Mucosa of gallbladder (tissue), 1 donor: ENCODE results near the gene STK10. TPM values are rescaled to one million over a fixed set of nuclear protein-coding genes. Genes with fewer than 3 reads are reported as not detected.
"Not testable (repeated sequence)": the region's sequence is repeated elsewhere in the genome, so short reads cannot be mapped to it uniquely, and the experiment has no call there.

ENCODE experiments used
- DNase-seq: peaks from one replicate; pipeline ENCODE4 v3.0.0-alpha.2; 2020; ENCODE audit warnings: low spot score
- total RNA-seq: library from RNA; stranded (reverse); gene quantifications from one replicate; pipeline ENCODE4 v1.2.1, GENCODE V29; 2021
- donor health status: DM: no; HTN: no; CAD: no.

Gene STK10
- total RNA-seq, 1 donor from 2014 or later: 45.1 TPM

DNA sequence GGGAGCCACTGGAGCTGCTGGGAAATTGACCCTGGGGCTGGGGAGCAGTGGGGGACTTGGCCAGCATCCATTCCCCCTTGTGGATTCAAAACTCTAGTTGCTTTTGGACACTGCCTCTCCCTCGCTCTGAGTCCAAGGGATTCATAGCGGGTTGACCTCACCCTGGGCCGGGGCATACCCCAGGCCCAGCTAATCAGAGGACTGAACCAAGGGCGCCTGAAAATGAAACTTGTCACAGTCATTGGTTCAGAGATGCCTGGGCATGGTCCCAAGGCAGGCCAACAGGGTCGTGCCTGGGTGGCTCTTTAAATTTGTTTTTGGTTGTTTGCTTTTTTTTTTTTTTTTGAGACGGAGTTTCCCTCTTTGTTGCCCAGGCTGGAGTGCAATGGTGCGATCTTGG is 22.6 kb downstream of the STK10 start:
- no peak for DNase-seq

- no peak for DNase-seq
These were observed 23.2 kb downstream of the STK10 start for GRCh38 chr5:172164769-172165212.

DNA sequence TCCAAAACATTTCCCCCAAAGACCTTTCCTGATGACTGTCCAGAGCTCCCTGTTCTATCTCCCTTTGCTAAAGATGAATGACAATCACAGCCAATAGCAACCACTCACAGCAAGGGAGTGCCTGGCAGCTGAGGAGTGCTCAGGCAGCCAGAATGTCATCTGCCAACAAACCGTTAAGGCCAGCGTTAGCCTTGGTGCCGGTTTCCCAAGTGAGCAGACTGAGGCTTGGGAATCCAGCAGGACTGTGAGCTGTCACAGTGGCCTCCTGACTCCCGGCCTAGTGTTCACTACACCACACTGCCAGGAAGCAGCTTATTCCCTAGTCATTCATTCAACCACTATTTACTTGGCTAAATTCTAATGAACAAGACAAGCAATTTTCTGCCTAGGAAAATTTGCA is 24.7 kb downstream of the STK10 start:
- no peak for DNase-seq

GRCh38 chr5:172162987-172163343 is 25.1 kb downstream of the STK10 start:
- no peak for DNase-seq

GRCh38 chr5:172162323-172162986 is 25.6 kb downstream of the STK10 start:
- DNase-seq: no peak

DNA sequence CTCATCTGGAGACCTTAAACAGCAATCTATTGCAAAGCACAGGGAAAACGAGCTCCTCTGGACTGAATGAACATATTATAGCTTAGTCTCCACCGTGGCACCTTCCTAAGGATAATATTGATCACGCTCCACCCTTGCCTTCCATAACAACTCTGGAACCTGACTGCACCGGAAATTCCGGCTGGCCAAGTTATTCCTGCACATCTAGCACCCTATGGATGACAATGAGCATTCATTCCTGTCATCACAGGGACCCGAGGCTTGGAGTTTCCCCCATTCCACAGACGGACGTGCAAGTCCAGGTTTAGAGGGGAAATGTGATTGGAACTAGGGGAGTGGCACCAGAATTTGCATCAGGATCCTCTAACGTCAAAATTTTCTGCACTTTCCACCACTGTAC is 27.5 kb downstream of the STK10 start:
- DNase-seq: peak; percentile 71

DNA sequence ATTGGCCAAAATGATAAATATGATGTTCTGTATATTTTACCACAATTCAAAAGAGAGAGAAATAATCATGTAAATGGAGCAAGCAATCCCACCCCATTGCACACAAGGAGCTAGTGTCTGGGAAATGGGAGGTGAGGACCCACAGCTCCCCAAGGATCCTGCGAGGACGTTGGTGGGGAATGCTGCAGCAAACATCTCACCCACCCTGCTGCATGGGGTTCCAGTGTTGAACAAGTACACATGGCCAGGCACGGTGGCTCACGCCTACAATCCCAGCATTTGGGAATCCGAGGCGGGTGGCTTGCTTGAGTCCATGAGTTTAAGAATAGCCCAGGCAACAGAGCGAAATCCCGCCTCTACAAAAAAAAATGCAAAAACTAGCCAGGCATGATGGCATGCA is 29.0 kb downstream of the STK10 start:
- DNase-seq: no peak

GRCh38 chr5:172156541-172156994 is 31.5 kb downstream of the STK10 start:
- peak; percentile 50 for DNase-seq

DNA sequence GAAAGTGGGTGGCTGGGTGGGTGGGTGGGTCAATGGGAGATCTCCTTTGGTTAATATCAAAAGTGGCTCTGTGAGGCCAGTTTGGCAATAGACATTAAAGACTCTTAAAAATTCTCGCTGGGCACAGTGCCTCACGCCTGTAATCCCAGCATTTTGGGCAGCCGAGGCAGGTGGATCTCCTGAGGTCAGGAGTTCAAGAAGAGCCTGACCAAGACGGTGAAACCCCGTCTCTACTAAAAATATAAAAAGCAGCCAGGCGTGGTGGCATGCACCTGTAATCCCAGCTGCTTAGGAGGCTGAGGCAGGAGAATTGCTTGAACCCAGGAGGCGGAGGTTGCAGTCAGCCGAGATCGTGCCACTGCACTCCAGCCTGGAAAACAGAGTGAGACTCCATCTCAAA is 32.9 kb downstream of the STK10 start:
- DNase-seq: not testable (repeated sequence)

DNA sequence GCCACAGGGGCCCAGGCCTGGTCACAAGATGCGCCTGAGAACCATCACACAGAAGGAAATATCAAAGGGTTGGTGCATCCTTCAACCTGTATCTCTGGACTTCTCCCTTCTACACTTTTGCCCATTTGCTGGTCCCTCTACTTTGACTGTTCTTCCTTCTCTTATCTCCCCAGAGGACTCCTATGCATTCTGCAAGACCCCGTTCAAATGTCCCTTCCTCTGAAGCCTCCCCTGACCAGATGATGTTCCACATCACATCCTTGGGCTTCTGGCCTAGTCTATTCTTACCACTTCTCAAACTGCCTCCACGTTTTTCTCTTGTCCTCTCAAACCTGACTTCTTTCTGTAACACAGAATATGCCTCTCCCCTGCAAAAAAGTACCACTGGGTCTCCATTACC is 34.3 kb downstream of the STK10 start:
- no peak for DNase-seq

- DNase-seq: no peak
These were observed 36.3 kb downstream of the STK10 start for GRCh38 chr5:172151661-172152210.

- DNase-seq: peak; percentile 54
These were observed 37.3 kb downstream of the STK10 start for GRCh38 chr5:172150514-172151425.

GRCh38 chr5:172149481-172149880 is 38.5 kb downstream of the STK10 start:
- not testable (repeated sequence) for DNase-seq

- no peak for DNase-seq
These were observed 39.0 kb downstream of the STK10 start for GRCh38 chr5:172149073-172149472.

GRCh38 chr5:172148381-172148780 is 39.6 kb downstream of the STK10 start:
- DNase-seq: no peak

GRCh38 chr5:172147857-172148256 is 40.2 kb downstream of the STK10 start:
- DNase-seq: no peak

GRCh38 chr5:172146748-172147092 is 41.3 kb downstream of the STK10 start:
- DNase-seq: no peak

DNA sequence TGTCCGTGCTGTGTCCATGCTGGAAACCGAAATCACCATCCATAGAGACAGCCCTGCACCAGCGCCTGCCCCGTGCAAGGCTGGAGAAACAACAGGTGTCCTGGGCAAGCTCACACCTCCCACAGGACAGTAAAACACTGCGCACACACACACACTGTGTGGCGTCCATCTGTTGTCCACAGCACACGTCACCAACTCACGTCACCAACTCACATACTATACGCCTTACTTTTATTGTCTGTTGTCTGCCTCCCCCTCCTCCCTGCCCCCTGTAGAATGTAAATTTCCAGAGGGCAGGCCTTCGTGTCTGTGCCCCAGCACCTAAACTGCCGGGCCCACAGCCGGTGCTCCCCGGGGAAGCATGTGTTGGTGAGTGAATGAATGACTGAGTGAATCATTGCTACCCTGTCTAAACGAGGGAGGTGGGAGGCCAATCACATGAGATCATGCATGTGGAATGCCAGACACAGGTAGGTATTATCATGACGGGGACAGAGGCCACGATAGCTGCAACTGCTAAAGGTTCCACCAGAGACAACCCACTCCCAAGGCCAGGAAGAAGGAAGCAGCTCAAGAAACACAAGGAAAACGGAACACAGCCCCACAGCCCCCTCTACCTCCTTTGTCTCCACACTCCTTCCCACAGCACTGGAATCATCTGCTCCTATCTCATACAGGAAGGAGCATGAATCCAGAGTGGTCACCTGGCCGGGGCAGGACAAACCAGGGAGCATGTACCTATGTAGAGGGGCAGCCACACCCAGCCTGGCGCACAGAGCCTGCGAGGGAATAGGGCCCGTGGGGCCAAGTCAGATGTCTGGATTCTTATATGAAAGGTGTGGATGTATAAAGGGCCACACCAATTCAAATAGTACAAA is 41.9 kb downstream of the STK10 start:
- DNase-seq: no peak

DNA sequence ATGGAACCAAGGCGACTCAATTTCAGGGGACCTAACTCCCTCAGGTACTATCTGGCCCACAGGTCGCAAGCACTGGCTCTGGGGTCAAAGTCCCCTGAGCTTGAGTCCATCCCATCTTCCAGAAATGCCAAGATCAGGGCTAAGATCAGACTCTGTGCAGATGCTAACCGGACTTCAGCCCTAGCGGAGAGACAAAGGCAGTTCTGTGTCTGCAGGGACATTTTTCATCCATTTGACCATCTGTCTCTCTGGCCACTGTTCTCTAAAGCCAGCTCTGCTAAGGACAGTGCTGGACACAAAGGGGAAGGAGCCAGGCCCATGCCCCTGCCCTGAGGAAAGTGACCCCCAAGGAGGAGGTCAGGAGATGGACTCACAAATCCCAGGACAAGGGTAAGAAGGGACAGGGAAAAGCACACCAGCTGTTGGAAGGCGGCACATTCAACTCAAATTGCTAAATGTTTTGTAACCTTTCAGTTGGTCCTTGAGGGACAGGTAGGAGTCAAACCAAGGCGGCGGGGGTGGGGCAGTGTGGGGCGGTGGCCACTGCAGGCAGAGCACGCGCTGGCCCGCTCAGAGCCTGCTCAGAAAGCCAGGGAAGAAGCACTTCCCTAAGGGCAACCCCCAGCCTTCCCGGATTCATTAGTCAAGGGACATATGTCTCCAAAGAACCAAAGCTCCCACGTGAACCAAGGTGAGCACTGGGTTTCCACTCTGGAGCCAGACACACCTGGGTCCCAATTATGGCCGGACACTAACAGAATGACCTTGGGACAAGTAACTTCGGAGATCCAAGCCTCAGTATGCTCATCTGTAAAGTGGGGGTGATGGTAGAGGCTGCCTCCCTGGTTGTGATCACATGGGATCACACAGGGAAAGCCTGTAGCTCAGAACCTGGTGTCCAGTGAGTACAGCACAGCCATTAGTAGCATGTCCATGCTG is 42.8 kb downstream of the STK10 start:
- DNase-seq: no peak

- no peak for DNase-seq
These were observed 43.7 kb downstream of the STK10 start for GRCh38 chr5:172144291-172144815.
